GM18511 (cell line): ENCODE data around the gene AGTPBP1.
A peak's percentile ranks its signal among the peaks of the same experiment; 100 is the strongest.
"Not testable (repeated sequence)": the region's sequence is repeated elsewhere in the genome, so short reads cannot be mapped to it uniquely, and the experiment has no call there.

Experiments
- ATAC-seq: cut with Tn5 transposase; IDR thresholded peaks from one replicate; pipeline ENCODE4 v1.9.1; 2021; ENCODE audit warnings: mild to moderate bottlenecking, moderate library complexity; ENCODE audit not compliant: unreplicated experiment

Gene AGTPBP1

DNA sequence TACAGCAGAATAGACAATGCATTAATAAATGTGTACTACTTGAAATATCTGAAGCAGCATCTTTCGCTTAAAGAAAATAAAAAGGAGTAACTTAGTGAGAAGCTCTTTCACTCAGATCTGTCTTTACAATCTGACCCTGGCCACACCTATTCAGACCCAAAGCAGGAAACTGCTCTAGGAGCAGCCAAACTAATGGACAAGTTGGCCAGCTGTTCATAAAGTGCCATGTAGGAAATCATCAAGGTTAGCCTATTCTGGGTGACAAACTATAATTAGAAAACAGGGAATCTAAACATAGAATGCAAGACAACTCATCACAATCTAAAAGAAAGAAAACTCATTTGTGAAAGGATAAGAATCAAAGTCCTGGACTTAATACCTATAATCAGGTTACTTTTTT is 101.3 kb downstream of the AGTPBP1 start:
- no peak for ATAC-seq

DNA sequence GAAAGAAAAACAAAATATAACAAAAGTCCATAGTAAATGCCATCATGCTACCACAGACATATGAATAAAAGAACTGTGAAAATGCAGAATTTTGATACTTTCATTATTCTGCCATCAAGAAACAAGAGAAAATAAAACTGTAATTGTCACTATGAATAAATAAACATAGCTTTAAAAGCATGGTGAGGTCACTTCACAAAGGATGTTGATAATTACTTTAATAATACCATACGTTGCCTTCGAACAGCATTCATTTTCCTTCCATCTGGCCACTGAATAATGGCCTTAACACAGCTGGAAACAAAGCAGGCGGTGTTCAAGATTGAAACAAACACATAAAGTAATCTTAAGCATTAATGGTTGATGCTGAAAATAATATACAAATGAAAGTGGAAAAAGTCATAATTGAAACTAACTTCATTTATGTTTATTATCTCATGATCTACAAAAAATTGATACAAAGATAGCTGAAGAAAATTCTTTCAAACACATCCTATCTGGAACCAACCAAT is 102.0 kb downstream of the AGTPBP1 start:
- no peak for ATAC-seq

DNA sequence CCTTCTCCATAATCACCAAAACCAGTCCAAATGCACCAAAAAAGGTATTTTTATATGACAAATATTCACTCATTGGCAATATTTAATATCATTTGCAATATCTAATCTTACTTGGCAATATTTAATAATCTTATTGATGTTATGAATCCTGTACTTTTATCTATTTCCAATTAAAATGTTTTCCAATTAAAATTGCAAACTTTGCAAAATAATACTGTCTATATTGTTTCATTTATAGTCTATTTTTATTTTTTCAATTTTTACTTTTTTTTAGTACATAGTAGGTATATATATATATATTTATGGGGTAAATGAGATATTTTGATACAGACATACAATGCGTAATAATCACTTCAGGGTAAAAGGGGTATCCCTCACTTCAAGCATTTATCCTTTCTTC is 109.9 kb downstream of the AGTPBP1 start:
- ATAC-seq, result no peak

DNA sequence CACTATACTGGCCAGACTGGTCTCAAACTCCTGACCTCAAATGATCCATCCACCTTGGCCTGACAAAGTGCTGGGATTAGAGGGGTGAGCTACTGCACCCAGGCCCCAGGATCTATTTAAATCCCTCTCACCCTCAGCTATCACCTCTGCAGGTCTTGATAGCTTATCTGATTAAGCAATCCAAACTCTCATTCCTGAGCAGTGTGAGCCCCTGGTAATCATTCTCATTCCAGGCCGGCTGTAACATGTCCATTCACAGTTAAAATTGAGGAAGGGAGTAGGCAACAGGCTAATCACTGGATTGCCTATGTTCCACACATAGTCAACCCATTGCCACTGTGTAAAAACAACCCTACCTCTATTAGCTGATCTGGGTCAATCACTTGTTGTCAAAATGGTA is 111.1 kb downstream of the AGTPBP1 start:
- ATAC-seq, result no peak

DNA sequence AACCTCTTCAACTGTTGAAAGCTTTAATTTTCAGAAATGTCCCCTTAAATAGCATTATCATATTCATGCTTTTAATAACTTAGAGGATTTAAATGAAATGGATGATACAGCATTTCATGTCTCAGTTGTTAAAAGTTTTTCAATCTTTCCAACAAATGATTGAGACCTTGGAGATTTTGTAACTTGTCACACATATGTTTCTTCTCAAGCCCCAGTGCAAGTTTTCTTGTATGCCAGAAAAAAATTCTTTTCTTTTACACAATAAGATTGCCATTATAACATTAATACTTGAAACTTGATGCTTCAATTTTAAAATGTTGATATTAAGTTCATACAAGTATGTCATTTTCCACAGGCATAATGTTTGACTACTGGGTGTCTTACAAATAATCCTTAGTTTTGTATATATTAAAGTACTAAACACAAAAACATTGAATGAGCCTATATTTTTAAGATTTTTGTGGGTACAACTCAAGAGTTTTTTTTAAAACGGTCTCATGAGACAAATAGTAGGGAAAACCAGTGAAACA is 124.5 kb downstream of the AGTPBP1 start:
- no peak for ATAC-seq

DNA sequence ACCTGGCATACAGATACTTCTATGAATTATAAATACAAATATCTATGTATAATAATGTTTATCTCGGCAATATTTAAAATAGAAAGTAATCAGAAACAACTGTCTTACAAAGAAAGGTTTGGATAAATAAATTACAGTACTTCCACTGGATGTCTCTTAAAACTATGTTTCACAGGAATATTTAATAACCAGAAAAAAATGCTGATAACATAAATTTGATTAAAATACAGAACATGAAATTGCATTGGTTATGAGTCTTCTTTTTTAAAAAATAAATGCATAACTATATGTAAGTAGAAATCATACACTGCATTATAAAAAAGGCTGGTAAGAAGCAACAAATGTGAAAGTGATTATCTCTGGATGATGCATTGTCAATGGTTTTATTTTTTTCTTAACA is 126.0 kb downstream of the AGTPBP1 start:
- ATAC-seq, result no peak

DNA sequence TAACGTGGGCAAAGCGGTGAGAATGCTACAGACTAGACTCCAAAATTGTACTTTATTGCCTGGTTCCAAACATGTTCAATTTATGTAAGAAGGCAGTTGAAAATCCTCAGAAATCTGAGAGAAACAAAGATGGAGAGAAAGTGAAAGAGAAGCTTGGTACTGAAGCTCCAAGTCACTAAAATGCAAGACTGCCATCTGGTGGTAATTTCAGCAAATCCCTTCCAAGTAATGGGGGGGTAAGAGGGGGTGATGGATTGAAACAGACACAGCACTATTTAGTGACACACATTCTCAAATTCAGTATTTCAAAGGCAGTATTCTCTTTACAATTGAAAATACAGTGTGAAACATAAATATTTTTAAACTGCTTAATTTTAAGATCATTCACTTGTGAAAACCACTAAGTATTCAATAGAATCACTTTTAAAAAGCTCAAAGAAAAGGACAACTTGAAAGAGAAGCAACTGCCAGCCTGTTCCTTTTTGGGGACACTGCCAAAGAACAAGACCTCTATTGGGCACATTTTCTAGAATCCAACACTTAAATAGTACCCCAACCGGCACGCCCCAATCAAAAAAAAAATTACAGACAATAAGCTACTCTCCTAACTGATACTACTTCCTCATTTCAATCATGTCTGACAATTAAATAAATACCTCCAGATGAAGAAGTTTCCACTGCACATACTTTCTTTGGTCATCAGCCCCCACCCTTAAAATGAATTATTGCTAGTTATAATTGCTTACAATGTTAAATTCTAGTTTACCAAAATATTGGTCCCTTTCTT is 131.5 kb downstream of the AGTPBP1 start:
- ATAC-seq, result peak; percentile 96

DNA sequence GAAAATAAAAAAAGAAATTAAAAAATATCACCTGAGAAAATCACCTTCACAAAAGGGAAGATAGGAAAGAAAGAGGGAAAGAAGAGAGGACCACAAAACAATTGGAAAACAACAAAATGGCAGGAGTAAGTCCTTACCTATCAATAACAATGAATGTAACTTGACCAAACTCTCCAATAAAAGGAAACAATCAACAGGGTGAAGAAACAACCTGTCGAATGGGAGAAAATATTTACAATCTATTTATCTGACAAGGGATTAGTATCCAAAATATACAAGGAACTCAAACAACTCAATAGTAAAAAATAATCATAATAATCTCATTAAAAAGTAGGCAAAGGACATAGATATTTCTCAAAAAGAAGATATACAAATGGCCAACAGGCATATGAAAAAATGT is 135.8 kb downstream of the AGTPBP1 start:
- ATAC-seq, result no peak

DNA sequence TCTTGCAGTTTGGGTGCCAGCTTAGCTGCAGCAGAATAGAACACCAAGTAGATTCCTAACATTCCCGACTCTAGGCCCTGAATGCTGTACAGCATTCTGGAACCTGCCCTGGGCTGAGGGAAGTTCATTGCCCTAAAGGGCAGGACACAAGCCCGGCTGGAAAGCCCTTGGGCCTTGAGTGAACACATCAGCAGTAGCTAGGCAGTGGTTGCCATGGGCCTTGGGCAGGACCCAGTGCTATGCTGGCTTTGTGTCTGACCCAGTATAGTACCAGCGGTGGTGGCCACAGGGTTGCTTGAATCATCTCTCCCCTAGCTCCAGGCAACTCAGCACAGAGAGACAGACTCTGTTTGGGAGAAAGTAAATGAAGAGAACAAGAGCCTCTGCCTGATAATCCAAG is 137.8 kb downstream of the AGTPBP1 start:
- ATAC-seq, result no peak

DNA sequence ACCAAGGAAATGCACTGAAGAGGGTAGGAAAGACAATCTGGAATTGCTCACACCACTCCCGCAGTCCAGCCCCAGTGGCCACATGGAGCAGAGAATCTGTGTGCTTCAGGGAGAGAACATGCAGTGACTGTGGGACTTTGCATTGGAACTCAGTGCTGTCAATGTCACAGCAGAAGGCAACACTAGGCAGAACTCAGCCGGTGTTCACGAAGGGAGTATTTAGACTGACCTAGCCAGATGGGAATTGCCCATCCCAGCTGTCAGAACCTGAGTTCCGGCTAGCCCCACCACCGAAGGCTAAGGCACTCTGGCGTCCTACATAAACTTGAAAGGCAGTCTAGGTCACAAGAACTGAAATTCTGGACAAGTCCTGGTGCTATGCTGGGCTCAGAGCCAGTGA is 139.0 kb downstream of the AGTPBP1 start:
- ATAC-seq, result no peak

DNA sequence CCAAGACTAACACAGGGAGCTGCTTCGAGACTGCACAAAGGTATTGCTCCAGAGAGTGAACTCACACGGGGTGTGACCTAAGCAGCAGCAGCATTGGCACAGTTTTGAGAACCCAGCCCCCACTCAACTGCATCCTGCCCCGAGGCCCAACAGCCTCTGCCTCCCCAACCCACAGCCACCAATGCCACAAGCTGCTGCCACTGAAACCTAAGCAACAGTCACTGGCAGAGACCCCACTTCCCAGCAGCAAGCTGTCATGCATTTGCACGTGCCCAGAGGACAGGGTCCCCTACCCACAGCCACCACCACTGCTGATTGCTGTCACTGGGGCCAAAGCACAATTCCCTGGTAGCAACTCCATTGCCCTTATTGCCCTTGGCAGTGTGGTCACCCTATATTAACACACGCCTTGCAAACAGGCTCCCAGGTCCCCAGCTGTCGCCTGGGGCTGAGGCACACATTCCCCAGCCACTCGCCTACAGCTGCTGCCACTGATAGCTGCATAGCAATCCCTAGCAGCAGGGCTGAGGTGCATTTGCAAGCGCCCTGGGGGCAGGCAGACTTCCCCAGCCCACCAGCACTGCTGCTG is 141.0 kb downstream of the AGTPBP1 start:
- no peak for ATAC-seq

DNA sequence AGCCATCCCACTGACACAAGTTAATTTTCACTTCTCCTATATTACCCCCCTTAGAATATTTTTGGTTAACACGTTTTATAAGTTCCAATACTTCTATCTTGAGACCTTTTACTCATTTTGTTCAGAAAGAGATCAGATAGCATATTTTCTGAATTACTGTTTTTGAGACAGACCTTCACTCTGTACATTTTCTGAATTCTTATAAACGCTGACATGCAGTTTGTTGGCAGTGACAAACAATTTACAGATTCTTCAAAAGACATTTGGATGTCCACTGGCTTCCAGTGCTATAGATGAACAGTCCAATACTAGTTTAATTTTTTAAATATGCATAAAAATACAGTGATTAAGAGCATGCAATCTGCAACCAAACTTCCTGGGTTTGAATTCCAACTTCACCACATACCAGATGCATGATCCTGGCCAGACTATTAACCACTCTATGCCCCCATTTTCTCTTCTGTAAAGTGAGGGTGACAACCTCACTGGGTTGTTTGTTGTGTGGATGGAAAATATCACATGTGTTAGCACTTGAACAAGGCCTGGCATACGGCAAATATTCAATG is 142.1 kb downstream of the AGTPBP1 start:
- ATAC-seq, result no peak

DNA sequence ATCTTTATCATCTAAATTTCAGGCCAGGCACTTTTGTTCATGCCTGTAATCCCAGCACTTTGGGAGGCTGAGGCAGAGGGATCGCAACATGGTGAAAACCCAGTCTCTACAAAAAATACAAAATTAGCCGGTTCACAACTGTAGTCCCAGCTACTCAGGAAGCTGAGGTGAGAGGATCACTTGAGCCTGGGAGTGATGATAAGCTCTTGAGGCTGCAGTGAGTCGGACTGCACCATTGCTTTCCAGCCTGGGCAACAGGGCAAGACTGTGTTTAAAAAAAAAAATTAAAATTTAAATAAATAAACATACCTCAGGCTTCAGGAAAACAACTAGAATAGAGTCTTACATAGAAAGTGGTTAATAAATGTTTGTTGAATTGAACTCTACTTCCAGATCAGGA is 147.4 kb downstream of the AGTPBP1 start:
- no peak for ATAC-seq

DNA sequence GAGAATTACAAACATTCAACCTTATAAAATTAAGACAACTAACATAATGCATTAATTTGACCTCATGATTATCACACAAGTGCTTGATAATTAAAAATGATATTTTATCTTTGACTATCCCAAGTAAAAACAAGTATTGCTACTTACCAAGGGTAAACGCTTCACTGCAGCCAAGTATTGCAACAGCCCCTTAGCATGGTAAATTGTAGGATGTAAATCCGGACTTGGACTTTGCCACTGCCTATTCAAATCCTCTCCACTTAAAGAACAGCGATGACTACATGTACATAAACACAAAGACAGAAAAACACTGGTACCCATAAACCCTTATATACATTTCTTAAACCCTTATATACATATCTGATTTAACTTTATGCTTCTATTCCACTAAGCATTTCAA is 155.1 kb downstream of the AGTPBP1 start:
- ATAC-seq, result no peak

DNA sequence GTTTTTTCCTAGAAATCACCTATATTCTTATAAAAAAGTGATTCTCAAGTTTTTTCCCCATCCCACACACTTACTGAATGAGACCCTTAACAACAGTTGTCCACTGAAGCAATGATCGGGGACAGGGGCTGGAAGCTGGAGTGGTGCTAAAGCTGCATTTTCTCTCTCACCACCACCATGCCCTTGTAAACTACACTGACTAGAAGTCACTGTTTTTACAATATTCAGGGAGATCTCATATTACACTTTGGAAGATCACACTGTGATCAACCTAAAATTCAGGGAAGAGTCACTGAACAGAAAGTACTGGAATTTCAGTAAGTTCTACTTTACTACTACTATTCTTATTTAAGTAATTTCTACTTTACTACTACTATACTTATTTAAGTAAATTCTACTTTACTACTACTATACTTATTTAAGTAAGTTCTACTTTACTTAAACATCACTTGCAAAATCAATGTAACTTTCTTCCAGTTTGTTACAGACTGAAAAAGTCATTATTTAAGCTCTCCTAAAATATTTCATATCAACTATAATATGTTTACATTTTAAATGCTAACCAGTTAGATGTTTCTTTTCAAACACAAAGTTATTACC is 164.3 kb downstream of the AGTPBP1 start:
- no peak for ATAC-seq

DNA sequence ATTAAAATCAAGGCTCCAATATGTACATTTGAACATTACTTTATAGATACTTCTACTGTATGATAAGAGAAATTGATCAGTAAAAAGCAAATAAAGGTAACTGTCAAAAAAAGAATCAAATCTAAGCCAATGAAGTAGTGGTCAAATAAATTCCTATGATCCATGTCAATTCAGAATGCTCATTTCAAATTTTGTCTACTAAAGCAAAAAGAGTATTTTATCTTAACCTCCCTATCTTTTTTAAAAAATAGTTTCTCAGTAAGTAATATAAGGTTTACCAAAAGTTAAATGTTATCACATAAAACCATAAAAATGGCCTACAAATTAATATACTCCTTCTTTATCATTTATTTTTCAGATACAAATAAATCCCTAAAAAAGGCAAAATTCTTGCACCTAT is 165.9 kb downstream of the AGTPBP1 start:
- no peak for ATAC-seq

DNA sequence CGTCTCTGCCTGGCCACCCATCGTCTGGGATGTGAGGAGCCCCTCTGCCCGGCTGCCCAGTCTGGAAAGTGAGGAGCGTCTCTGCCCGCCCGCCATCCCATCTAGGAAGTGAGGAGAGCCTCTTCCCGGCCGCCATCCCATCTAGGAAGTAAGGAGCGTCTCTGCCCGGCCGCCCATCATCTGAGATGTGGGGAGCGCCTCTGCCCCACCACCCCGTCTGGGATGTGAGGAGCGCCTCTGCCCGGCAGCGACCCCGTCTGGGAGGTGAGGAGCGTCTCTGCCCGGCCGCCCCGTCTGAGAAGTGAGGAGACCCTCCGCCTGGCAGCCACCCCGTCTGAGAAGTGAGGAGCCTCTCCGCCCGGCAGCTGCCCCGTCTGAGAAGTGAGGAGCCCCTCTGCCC is 168.2 kb downstream of the AGTPBP1 start:
- ATAC-seq, result not testable (repeated sequence)

DNA sequence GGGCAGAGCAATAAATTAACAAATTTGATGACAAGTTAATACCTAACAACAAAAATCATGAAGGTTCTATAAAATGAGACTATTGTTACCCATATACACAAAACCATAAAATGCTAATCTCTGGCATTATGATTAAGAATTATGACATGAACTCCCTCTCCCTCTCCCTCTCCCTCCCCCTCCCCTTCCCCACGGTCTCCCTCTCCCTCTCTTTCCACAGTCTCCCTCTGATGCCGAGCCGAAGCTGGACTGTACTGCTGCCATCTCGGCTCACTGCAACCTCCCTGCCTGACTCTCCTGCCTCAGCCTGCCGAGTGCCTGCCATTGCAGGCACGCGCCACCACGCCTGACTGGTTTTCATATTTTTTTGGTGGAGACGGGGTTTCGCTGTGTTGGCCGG is 168.8 kb downstream of the AGTPBP1 start:
- ATAC-seq, result not testable (repeated sequence)

DNA sequence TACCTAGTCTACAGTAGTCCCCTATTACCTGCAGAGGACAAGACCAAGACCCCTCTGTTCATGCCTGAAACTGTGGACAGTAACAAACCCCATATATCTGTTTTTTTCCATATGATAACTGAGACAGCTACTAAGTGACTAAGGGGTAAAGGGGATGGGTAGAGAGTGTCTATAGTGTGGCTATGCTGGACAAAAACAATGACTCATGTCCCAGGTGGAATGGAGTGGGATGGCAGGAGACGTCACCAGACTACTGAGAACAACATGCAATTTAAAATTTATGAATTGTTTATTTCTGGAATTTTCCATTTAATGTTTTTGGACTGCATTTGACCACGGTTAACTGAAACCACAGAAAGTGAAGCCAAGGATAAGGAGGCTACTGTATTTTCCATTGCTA is 171.8 kb downstream of the AGTPBP1 start:
- no peak for ATAC-seq

DNA sequence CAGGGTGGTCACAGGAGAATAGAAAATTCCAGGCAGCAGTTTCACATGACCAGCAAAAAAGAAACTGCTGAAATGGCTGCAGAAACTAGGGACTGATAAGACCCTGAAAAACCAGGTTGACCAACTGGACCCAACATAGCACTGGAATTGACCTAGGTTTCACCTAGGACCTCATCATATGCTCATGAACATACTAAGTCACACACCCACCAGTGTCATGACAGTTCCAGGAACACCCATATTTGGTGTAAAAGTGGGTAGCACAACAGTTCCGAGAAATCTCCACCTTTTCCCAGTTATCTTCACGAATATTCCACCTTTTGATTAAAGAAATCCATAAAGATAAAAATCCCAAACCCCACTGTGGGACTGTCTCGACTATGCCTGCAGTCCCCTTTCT is 182.2 kb downstream of the AGTPBP1 start:
- ATAC-seq, result no peak

DNA sequence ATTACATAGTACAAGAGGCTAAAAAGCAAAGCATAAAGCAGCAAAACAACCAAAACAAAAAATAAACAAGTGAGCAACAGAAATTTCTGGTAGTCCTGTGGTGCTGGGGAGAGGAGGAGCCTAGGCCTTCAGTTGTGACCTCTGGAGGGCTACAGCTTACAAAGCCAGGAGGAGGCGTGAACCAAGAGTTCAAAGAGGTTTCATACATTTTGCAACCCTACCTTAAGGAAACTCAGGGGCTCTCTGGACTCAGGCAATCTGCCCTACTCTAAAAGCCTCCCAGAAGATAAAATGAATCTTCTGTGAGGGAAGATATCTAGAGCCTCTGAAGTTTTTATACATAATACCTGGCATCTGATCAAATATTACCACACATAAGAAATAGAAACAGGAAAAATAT is 187.4 kb downstream of the AGTPBP1 start:
- no peak for ATAC-seq

DNA sequence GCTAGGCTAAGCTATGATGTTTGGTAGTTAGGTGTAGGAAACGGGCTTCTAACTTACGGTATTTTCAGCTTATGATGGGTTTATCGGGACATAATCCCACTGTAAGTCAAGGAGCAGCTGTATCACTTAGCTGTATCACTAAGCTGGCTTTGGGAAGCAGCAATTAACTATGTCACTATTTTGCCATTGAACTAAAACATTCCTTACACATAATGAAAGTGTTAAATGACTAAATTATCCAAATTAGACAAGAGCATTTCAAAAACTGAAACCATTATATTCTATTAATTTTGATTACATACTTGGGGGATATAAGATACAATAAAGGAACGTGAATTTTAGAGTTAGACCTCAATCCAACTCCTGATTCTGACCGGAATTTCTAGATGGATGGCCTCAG is 188.3 kb downstream of the AGTPBP1 start:
- no peak for ATAC-seq
